WERI-Rb-1 (cell line): Measurements from ENCODE around the gene SHROOM4.

Source experiments
- DNase-seq: peaks from one replicate; pipeline ENCODE4 v3.0.0-alpha.2; 2020
- H3K27ac ChIP-seq: fragments of 250-450 bp; sonication (Bioruptor Pico); 2 replicates; pipeline ENCODE4 v1.5.1; 2020; ENCODE audit warnings: mild to moderate bottlenecking, moderate library complexity
- H3K27me3 ChIP-seq: fragments of 250-450 bp; sonication (Bioruptor Pico); 2 replicates; pipeline ENCODE4 v1.5.1; 2021; ENCODE audit warnings: mild to moderate bottlenecking, low read depth, moderate library complexity; ENCODE audit not compliant: insufficient read depth, severe bottlenecking
- H3K36me3 ChIP-seq: fragments of 250-450 bp; sonication (Bioruptor Pico); 2 replicates; pipeline ENCODE4 v1.5.1; 2020; ENCODE audit warnings: mild to moderate bottlenecking, moderate library complexity
- H3K4me3 ChIP-seq: 2 replicates; pipeline ENCODE4 v1.5.1; 2011; ENCODE audit warnings: low read depth, mild to moderate bottlenecking, control low read depth, low read length
- H3K9me3 ChIP-seq: fragments of 250-450 bp; sonication (Bioruptor Pico); 2 replicates; pipeline ENCODE4 v1.5.1; 2021; ENCODE audit warnings: mild to moderate bottlenecking, moderate library complexity; ENCODE audit not compliant: severe bottlenecking
- TF ChIP-seq, protein P1 (sequence below): IDR thresholded peaks from 2 replicates; pipeline ENCODE4 v1.5.1; 2011; ENCODE audit warnings: low read depth, mild to moderate bottlenecking, control low read depth, inconsistent platforms, low read length

SHROOM4 gene

GRCh38 chrX:50799531-50799961 lies 14.4 kb downstream of the SHROOM4 start:
- no peaks in the 10 kb centered on the region for H3K9me3 ChIP-seq
- no peak overlapping the region for H3K27ac ChIP-seq
- H3K36me3 ChIP-seq: no peaks in the 10 kb centered on the region
- TF ChIP-seq, protein P1, sequence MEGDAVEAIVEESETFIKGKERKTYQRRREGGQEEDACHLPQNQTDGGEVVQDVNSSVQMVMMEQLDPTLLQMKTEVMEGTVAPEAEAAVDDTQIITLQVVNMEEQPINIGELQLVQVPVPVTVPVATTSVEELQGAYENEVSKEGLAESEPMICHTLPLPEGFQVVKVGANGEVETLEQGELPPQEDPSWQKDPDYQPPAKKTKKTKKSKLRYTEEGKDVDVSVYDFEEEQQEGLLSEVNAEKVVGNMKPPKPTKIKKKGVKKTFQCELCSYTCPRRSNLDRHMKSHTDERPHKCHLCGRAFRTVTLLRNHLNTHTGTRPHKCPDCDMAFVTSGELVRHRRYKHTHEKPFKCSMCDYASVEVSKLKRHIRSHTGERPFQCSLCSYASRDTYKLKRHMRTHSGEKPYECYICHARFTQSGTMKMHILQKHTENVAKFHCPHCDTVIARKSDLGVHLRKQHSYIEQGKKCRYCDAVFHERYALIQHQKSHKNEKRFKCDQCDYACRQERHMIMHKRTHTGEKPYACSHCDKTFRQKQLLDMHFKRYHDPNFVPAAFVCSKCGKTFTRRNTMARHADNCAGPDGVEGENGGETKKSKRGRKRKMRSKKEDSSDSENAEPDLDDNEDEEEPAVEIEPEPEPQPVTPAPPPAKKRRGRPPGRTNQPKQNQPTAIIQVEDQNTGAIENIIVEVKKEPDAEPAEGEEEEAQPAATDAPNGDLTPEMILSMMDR: no peak
- no peak overlapping the region for H3K4me3 ChIP-seq
- no peak for DNase-seq
- peaks cover 27% of the 10 kb centered on the region for H3K27me3 ChIP-seq

GRCh38 chrX:50798783-50799182 lies 15.2 kb downstream of the SHROOM4 start:
- Histone ChIP-seq H3K27me3 (peaks cover 23% of the 10 kb centered on the region), H3K27ac (no peak overlapping the region), H3K4me3 (no peak overlapping the region), H3K36me3 (no peaks in the 10 kb centered on the region), H3K9me3 (no peaks in the 10 kb centered on the region)
- TF ChIP-seq, protein P1: no peak
- DNase-seq: no peak

DNA sequence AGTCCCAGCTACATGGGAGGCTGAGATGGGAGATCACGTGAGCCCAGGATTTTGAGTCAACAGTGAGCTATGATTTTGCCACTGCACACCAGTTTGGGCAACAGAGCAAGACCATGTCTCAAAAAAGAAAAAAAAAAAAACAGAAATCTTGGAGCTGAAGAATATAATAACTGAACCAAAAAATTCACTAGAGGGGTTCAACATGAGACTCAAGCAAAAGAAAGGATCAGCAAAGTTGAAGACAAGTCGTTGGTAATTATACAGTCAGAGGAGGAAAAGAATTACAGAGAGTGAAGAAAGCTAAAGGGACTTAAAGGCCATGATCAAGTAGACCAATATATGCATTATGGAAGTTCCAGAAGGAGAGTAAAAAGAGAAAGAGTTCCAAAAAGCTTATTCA lies 26.9 kb downstream of the SHROOM4 start:
- no peaks in the 10 kb centered on the region for H3K9me3 ChIP-seq

DNA sequence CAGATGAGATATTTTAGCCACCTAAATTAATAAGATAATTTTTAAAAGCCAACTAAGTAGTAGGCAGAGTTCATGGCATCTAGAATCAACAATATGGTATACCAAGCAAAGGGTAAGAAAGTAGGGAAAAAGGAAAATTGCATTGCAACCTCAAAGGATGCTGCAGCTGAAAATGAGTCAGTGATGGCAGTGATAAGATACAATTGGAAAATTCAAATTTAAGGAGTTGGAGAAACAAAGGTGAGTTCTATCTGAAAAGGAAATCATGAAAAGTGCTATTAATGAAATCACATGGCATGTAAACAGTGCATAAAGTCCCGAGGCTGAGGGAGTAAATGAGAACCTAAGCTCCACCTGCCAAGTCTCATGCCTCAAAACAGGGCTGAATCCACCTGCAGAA lies 33.9 kb downstream of the SHROOM4 start:
- TF ChIP-seq, protein P1: no peak
- no peak for DNase-seq
- peaks cover 12% of the 10 kb centered on the region for H3K27me3 ChIP-seq
- H3K4me3 ChIP-seq: no peak overlapping the region
- no peak overlapping the region for H3K27ac ChIP-seq
- H3K9me3 ChIP-seq: no peaks in the 10 kb centered on the region
- no peaks in the 10 kb centered on the region for H3K36me3 ChIP-seq

More for the DNA sequence above, 26.9 kb downstream of the SHROOM4 start:
- Histone ChIP-seq H3K36me3 (no peaks in the 10 kb centered on the region), H3K27ac (no peak overlapping the region), H3K4me3 (no peak overlapping the region), H3K27me3 (no peaks in the 10 kb centered on the region)
- TF ChIP-seq, protein P1: no peak
- DNase-seq: no peak

DNA sequence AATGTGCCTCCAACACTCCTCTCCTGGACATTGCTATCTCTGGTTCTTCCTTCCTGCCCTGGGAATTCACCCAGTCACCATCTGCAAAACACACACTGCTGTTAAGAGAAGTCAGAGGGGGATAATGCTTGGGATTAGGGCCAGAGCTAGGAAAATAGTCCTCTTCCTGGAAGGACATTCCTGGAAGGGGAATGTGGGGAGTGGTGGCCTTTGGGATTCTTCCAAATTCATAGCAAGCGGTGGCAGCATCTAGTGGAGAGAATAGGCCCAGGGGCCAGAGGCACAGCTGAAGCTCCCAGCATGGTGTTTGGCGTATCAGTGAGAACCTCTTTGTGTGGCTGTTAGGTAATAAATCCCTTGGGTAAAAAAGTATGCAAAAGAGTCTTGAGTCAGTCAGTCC lies 34.3 kb downstream of the SHROOM4 start:
- Histone ChIP-seq H3K27me3 (peaks cover 12% of the 10 kb centered on the region), H3K36me3 (no peaks in the 10 kb centered on the region), H3K27ac (no peak overlapping the region), H3K9me3 (no peaks in the 10 kb centered on the region), H3K4me3 (no peak overlapping the region)
- DNase-seq: no peak
- TF ChIP-seq, protein P1: no peak

GRCh38 chrX:50778272-50778671 lies 35.7 kb downstream of the SHROOM4 start:
- H3K36me3 ChIP-seq: no peaks in the 10 kb centered on the region
- H3K27ac ChIP-seq: no peak overlapping the region
- H3K9me3 ChIP-seq: no peaks in the 10 kb centered on the region
- DNase-seq: no peak
- TF ChIP-seq, protein P1: no peak
- H3K27me3 ChIP-seq: peaks cover 12% of the 10 kb centered on the region
- no peak overlapping the region for H3K4me3 ChIP-seq
